HEK293 (cell line): Measurements from ENCODE around the gene TCF12.
A peak's percentile ranks its signal among the peaks of the same experiment; 100 is the strongest.

ENCODE experiments used
- CTCF ChIA-PET: fragments of 350-600 bp; formaldehyde crosslinking; extraction: SDS; loops from one replicate; lab custom pipeline; 2021; ENCODE audit warnings: antibody characterized with exemption; lab: Yijun Ruan, JAX
- POLR2A ChIA-PET: fragments of 300-600 bp; formaldehyde crosslinking; extraction: SDS; loops from one replicate; lab custom pipeline; 2020; ENCODE audit warnings: antibody characterized with exemption, inconsistent platforms; lab: Yijun Ruan, JAX
- H3K27ac ChIP-seq: fragments of 200-500 bp; sonication (Bioruptor generic); 2 replicates; pipeline ENCODE4 v1.5.1; 2014; ENCODE audit warnings: low read depth, low read length, control low read depth, inconsistent platforms; ENCODE audit errors: extremely low read depth
- H3K36me3 ChIP-seq, 2 experiments: fragments of 200-500 bp in 1 of 2; sonication (Bioruptor generic) in 1 of 2; 1 replicate in 1 of 2; 2 replicates in 1 of 2; pipeline ENCODE4 v1.5.1; 2014 to 2017; ENCODE audit warnings: inconsistent platforms in 2 of 2, low read length in 2 of 2; ENCODE audit not compliant: control insufficient read depth in 2 of 2, insufficient read depth in 1 of 2
- H3K4me1 ChIP-seq: fragments of 200-500 bp; sonication (Bioruptor generic); 2 replicates; pipeline ENCODE4 v1.5.1; 2014; ENCODE audit warnings: mild to moderate bottlenecking, low read length, inconsistent platforms; ENCODE audit not compliant: control insufficient read depth, insufficient read depth
- H3K4me3 ChIP-seq: 2 replicates; pipeline ENCODE4 v1.5.1; 2011; ENCODE audit warnings: low read depth, mild to moderate bottlenecking, control low read depth, low read length, moderate library complexity
- H3K9me3 ChIP-seq: fragments of 200-500 bp; sonication (Bioruptor generic); 2 replicates; pipeline ENCODE4 v1.5.1; 2014; ENCODE audit warnings: low read depth, low read length, inconsistent platforms; ENCODE audit not compliant: control insufficient read depth, insufficient read depth
- KLF16 ChIP-seq: fragments of 450-650 bp; formaldehyde crosslinking; IDR thresholded peaks from 2 replicates; pipeline ENCODE4 v1.5.1; 2017; ENCODE audit warnings: missing biosample characterization, missing genetic modification characterization
- TRIM28 ChIP-seq: IDR thresholded peaks from 2 replicates; pipeline ENCODE4 v1.6.1; 2011; ENCODE audit warnings: low read length, control low read depth, borderline replicate concordance
- YY2 ChIP-seq: fragments of 450-650 bp; formaldehyde crosslinking; IDR thresholded peaks from 2 replicates; pipeline ENCODE4 v1.5.1; 2016; ENCODE audit warnings: missing biosample characterization, missing genetic modification characterization
- ZBTB20 ChIP-seq: fragments of 450-650 bp; formaldehyde crosslinking; IDR thresholded peaks from 2 replicates; pipeline ENCODE4 v1.5.1; 2016; ENCODE audit warnings: missing biosample characterization, missing genetic modification characterization
- ZBTB48 ChIP-seq: fragments of 450-650 bp; formaldehyde crosslinking; IDR thresholded peaks from 2 replicates; pipeline ENCODE4 v1.5.1; 2016; ENCODE audit warnings: missing biosample characterization, missing genetic modification characterization
- ZEB2 ChIP-seq: fragments of 450-650 bp; formaldehyde crosslinking; IDR thresholded peaks from 2 replicates; pipeline ENCODE4 v1.5.1; 2016; ENCODE audit warnings: missing biosample characterization, missing genetic modification characterization
- ZFP3 ChIP-seq: fragments of 450-650 bp; formaldehyde crosslinking; IDR thresholded peaks from 2 replicates; pipeline ENCODE4 v1.5.1; 2016; ENCODE audit warnings: low read depth, missing biosample characterization, missing genetic modification characterization
- ZNF114 ChIP-seq: fragments of 450-650 bp; formaldehyde crosslinking; IDR thresholded peaks from 2 replicates; pipeline ENCODE4 v1.5.0; 2017; ENCODE audit warnings: missing biosample characterization, missing genetic modification characterization
- ZNF121 ChIP-seq: fragments of 450-650 bp; formaldehyde crosslinking; IDR thresholded peaks from 2 replicates; pipeline ENCODE4 v1.5.1; 2016; ENCODE audit warnings: missing biosample characterization, missing genetic modification characterization
- ZNF211 ChIP-seq: fragments of 450-650 bp; formaldehyde crosslinking; IDR thresholded peaks from 2 replicates; pipeline ENCODE4 v1.5.1; 2016; ENCODE audit warnings: low read depth, missing biosample characterization, missing genetic modification characterization
- ZNF214 ChIP-seq: fragments of 450-650 bp; formaldehyde crosslinking; IDR thresholded peaks from 2 replicates; pipeline ENCODE4 v1.5.1; 2017; ENCODE audit warnings: missing biosample characterization, mild to moderate bottlenecking, missing genetic modification characterization, borderline replicate concordance
- ZNF248 ChIP-seq: fragments of 450-650 bp; formaldehyde crosslinking; IDR thresholded peaks from 2 replicates; pipeline ENCODE4 v1.5.1; 2017; ENCODE audit warnings: missing biosample characterization, missing genetic modification characterization
- ZNF600 ChIP-seq: fragments of 450-650 bp; formaldehyde crosslinking; IDR thresholded peaks from 2 replicates; pipeline ENCODE4 v1.5.1; 2016; ENCODE audit warnings: missing biosample characterization, missing genetic modification characterization
- ZNF626 ChIP-seq: fragments of 450-650 bp; sonication (Bioruptor Pico); formaldehyde crosslinking; IDR thresholded peaks from 2 replicates; pipeline ENCODE4 v1.5.1; 2018; ENCODE audit warnings: missing biosample characterization, missing genetic modification characterization, inconsistent platforms
- ZNF629 ChIP-seq: fragments of 450-650 bp; formaldehyde crosslinking; IDR thresholded peaks from 2 replicates; pipeline ENCODE4 v1.5.1; 2017; ENCODE audit warnings: missing biosample characterization, missing genetic modification characterization
- ZNF654 ChIP-seq: fragments of 450-650 bp; formaldehyde crosslinking; IDR thresholded peaks from 2 replicates; pipeline ENCODE4 v1.5.1; 2016; ENCODE audit warnings: low read depth, missing biosample characterization, missing genetic modification characterization
- ZNF830 ChIP-seq: fragments of 450-650 bp; IDR thresholded peaks from 2 replicates; pipeline ENCODE4 v1.5.0; 2018; ENCODE audit warnings: missing biosample characterization, missing genetic modification characterization, low read depth, mild to moderate bottlenecking, moderate library complexity
- TF ChIP-seq, protein P1 (sequence below): fragments of 450-650 bp; formaldehyde crosslinking; optimal IDR thresholded peaks from 2 replicates; pipeline ENCODE3; 2016; ENCODE audit warnings: missing biosample characterization, mild to moderate bottlenecking, missing genetic modification characterization
- TF ChIP-seq, protein P2 (sequence below): sonication (generic); formaldehyde crosslinking; IDR thresholded peaks from 2 replicates; pipeline ENCODE4 v1.8.1; 2022; ENCODE audit warnings: mild to moderate bottlenecking, moderate library complexity, missing genetic modification reagents
- TF ChIP-seq, protein P3 (sequence below): fragments of 450-650 bp; formaldehyde crosslinking; IDR thresholded peaks from 2 replicates; pipeline ENCODE4 v1.5.1; 2017; ENCODE audit warnings: missing biosample characterization, missing genetic modification characterization
- TF ChIP-seq, protein P4 (sequence below): fragments of 450-650 bp; formaldehyde crosslinking; IDR thresholded peaks from 2 replicates; pipeline ENCODE4 v1.5.1; 2016; ENCODE audit warnings: missing biosample characterization, missing genetic modification characterization
- TF ChIP-seq, protein P5 (sequence below): fragments of 450-650 bp; formaldehyde crosslinking; IDR thresholded peaks from 2 replicates; pipeline ENCODE4 v1.5.1; 2016; ENCODE audit warnings: missing biosample characterization, missing genetic modification characterization

The TCF12 gene

DNA sequence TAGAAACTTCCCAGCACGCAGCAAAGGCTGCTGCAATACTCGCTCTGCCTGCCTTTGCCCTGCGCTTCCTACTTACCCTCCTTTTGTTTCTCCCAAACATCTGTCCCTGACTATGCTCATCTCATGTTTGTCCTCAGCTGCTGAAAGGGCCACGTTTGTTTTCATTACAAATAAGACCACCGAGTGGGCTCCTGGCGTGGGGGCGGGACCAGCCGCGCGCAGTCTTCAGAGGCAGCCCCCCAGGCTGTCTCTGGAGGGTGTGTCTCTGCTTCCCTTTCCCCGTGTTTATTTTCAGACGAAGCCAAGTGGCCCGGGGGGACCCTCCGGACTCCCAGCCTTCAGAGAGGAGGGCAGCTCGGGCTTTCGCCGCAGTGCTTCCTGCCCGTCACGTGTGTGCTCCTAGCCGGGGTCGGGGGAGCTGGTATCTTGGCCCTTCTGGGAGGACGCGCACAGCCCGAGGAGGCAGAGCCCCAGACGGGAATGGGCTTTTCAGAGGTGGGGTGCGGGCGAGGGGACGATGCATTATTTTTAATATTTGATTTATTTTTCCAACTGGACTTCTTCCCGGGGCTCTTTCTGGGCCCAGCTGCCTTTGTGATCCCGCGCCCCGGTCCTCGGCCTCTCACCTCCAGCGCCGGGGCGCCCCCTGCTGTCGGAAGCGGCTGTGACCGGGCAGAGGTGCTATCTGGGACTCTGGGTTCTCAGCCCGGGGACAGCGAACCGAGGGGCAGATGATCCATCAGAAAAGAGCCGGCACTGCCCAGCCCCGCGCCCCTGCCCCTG lies 387.9 kb downstream of the TCF12 start (continued):
- TF ChIP-seq ZBTB20 = no peak
- TF ChIP-seq ZNF830 (tag by site-specific recombination) = no peak
- peak; percentile 77 for TF ChIP-seq ZNF654 (tag by site-specific recombination)
- TF ChIP-seq, all 188 proteins: peak for 15

DNA sequence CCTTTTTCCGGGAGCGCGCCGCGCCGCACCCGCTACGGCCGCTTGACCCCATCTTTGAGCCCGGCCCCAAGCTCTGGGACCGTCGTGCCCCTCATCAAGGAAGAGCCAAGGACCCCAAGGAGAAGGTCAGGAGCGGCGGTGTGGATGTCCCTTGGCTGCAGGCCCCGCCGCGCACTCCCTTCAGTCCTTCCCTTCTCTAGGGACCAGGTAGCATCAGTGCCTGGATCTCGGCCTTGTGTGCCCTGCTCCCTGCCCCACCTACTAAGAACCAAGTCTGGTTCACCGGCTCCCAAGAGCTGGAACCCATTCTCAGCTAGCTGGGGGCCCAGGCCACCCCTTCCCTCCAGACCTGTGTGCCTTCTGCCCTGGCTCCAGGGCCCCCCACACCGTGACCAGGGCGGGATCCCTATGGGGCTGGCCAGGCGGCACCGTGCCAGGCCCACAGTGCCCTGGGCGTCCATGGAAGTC lies 388.5 kb downstream of the TCF12 start:
- no peaks in the 10 kb centered on the region for H3K9me3 ChIP-seq
- H3K4me3 ChIP-seq = peak overlapping the region; percentile 35
- TF ChIP-seq KLF16 (tag by site-specific recombination) (no peak), ZBTB48 (peak; percentile 71), ZFP3 (tag by site-specific recombination) (no peak), ZNF629 (no peak), ZNF211 (tag by site-specific recombination) (no peak)
- TF ChIP-seq, protein P1, sequence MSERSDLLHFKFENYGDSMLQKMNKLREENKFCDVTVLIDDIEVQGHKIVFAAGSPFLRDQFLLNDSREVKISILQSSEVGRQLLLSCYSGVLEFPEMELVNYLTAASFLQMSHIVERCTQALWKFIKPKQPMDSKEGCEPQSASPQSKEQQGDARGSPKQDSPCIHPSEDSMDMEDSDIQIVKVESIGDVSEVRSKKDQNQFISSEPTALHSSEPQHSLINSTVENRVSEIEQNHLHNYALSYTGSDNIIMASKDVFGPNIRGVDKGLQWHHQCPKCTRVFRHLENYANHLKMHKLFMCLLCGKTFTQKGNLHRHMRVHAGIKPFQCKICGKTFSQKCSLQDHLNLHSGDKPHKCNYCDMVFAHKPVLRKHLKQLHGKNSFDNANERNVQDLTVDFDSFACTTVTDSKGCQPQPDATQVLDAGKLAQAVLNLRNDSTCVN (tag by site-specific recombination) = peak; percentile 20
- TF ChIP-seq, all 188 proteins: peak for 2
- Histone ChIP-seq H3K4me1 (no peaks in the 10 kb centered on the region), H3K27ac (no peak overlapping the region; the same call in 1 of the 2 replicates), H3K36me3 (no peaks in the 10 kb centered on the region)
- ChIA-PET CTCF (interaction anchor here (0.6 to 3.0 kb wide), 20 partner anchors 10 to 810 kb away, joined by 3 to 33 read pairs (median 4); no protein-coding TSS in a partner anchor), POLR2A (interaction anchor here (0.6 kb wide), 1 partner anchor 241 kb away, joined by 5 read pairs; no protein-coding TSS in a partner anchor)

DNA sequence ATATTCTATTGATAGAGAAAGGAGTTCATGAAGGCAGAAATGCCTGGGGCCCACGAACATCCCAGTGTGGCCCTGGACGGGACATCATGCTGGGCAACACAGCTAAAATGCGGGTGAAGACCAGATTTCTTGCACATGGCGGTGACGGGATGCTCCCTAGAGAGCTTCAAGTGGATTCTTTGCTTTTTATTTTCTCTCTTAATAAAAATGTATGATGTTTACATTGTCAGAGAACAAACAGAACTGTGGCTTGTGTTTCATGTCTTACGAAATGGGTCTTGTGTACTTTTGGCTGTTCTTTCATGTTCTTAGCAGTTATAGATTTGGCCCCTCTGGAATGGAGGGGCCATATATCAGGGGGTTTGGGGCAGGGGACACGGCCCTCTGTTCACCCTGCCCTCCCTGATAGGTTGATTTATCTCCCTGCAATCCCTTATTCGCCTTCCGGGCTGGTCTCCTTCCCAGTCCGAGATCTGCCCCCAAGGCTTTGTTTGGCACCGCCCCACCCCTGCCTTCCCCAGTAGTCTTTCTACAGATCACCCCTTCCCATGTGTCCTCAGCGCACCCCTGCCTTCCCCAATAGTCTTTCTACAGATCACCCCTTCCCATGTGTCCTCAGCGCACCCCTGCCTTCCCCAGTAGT lies 389.2 kb downstream of the TCF12 start:
- Histone ChIP-seq H3K4me3 (no peak overlapping the region), H3K27ac (no peak overlapping the region), H3K4me1 (no peaks in the 10 kb centered on the region), H3K36me3 (no peaks in the 10 kb centered on the region), H3K9me3 (no peaks in the 10 kb centered on the region)
- TF ChIP-seq ZNF248 (tag by site-specific recombination) = no peak
- no peak for TF ChIP-seq ZNF600
- POLR2A ChIA-PET = no interaction called here
- CTCF ChIA-PET = interaction anchor here (0.6 to 3.0 kb wide), 5 partner anchors 10 to 486 kb away, joined by 3 to 33 read pairs (median 5); no protein-coding TSS in a partner anchor

DNA sequence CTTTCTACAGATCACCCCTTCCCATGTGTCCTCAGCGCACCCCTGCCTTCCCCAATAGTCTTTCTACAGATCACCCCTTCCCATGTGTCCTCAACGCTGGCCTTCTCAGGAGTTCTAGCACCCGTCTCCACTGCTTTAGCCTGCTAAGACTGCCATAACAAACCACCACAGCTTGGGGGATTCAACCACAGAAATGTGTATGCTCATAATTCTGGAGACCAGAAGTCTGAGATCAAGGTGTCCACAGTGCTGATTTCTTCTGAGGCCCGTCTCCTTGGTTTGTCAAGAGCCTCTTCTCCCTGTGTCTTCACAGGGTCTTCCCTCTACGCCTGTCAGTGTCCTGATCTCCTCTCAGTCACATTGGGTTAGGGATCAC lies 389.7 kb downstream of the TCF12 start:
- ChIA-PET CTCF (no interaction called here), POLR2A (no interaction called here)
- H3K4me1 ChIP-seq = no peaks in the 10 kb centered on the region
- no peaks in the 10 kb centered on the region for H3K36me3 ChIP-seq
- no peak overlapping the region for H3K4me3 ChIP-seq
- no peaks in the 10 kb centered on the region for H3K9me3 ChIP-seq
- no peak overlapping the region for H3K27ac ChIP-seq
- TF ChIP-seq ZNF626 (no peak), YY2 (no peak), ZNF214 (tag by site-specific recombination) (no peak), ZNF114 (tag by site-specific recombination) (no peak), ZNF629 (no peak), TRIM28 (no peak), ZEB2 (tag by site-specific recombination) (no peak), ZNF121 (tag by site-specific recombination) (no peak)
- TF ChIP-seq, protein P2, sequence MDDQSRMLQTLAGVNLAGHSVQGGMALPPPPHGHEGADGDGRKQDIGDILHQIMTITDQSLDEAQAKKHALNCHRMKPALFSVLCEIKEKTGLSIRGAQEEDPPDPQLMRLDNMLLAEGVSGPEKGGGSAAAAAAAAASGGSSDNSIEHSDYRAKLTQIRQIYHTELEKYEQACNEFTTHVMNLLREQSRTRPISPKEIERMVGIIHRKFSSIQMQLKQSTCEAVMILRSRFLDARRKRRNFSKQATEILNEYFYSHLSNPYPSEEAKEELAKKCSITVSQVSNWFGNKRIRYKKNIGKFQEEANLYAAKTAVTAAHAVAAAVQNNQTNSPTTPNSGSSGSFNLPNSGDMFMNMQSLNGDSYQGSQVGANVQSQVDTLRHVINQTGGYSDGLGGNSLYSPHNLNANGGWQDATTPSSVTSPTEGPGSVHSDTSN (CRISPR knock-in tag) = no peak
- TF ChIP-seq, protein P3, sequence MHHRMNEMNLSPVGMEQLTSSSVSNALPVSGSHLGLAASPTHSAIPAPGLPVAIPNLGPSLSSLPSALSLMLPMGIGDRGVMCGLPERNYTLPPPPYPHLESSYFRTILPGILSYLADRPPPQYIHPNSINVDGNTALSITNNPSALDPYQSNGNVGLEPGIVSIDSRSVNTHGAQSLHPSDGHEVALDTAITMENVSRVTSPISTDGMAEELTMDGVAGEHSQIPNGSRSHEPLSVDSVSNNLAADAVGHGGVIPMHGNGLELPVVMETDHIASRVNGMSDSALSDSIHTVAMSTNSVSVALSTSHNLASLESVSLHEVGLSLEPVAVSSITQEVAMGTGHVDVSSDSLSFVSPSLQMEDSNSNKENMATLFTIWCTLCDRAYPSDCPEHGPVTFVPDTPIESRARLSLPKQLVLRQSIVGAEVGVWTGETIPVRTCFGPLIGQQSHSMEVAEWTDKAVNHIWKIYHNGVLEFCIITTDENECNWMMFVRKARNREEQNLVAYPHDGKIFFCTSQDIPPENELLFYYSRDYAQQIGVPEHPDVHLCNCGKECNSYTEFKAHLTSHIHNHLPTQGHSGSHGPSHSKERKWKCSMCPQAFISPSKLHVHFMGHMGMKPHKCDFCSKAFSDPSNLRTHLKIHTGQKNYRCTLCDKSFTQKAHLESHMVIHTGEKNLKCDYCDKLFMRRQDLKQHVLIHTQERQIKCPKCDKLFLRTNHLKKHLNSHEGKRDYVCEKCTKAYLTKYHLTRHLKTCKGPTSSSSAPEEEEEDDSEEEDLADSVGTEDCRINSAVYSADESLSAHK (tag by site-specific recombination) = no peak
- TF ChIP-seq, protein P4, sequence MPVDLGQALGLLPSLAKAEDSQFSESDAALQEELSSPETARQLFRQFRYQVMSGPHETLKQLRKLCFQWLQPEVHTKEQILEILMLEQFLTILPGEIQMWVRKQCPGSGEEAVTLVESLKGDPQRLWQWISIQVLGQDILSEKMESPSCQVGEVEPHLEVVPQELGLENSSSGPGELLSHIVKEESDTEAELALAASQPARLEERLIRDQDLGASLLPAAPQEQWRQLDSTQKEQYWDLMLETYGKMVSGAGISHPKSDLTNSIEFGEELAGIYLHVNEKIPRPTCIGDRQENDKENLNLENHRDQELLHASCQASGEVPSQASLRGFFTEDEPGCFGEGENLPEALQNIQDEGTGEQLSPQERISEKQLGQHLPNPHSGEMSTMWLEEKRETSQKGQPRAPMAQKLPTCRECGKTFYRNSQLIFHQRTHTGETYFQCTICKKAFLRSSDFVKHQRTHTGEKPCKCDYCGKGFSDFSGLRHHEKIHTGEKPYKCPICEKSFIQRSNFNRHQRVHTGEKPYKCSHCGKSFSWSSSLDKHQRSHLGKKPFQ (tag by site-specific recombination) = no peak
- TF ChIP-seq, protein P5, sequence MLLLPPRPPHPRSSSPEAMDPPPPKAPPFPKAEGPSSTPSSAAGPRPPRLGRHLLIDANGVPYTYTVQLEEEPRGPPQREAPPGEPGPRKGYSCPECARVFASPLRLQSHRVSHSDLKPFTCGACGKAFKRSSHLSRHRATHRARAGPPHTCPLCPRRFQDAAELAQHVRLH (tag by site-specific recombination) = no peak
